ENCODE measurements around the gene CHN2. TPM values are rescaled to one million over a fixed set of nuclear protein-coding genes. Genes with fewer than 3 reads are reported as not detected.

Gene CHN2
- total RNA-seq, 1 experiment from 2014 or later, result 0.15 TPM

- H3K4me1 ChIP-seq (ENCODE audit: control insufficient read depth, insufficient read depth, low read length), result no peaks in the 10 kb centered on the region
- POLR2A ChIA-PET, result no interaction called here
- ATAC-seq (no peak), DNase-seq (ENCODE audit: low read depth, low spot score) (no peak)
- H3K4me3 ChIP-seq (ENCODE audit: low read depth in 2 of 2, low read length in 2 of 2), result no peak overlapping the region
- in situ Hi-C loops (cut with HindIII; ENCODE audit: low pct_unique_long_range_greater_than_20kb, low sequenced_read_pairs), result no loop called here
- no peak for TF ChIP-seq SIN3A (IDR thresholded peaks at IDR 0.05; ENCODE audit: borderline replicate concordance, insufficient read depth, low read depth, low read length)
- TF ChIP-seq POLR2AphosphoS5 (IDR thresholded peaks at IDR 0.05; ENCODE audit: low read depth, low read length), result no peak
- no peak for TF ChIP-seq CTCF (IDR thresholded peaks at IDR 0.05)
- no peak for TF ChIP-seq TCF7L2 (IDR thresholded peaks at IDR 0.05; ENCODE audit: low read depth, low read length)
- no peak for TF ChIP-seq REST (IDR thresholded peaks at IDR 0.05; ENCODE audit: insufficient read depth in 1 of 2, low read depth in 2 of 2, low read length in 1 of 2)
- intact Hi-C loops (cut with micrococcal nuclease; ENCODE audit: unreplicated experiment), result no loop called here
- BruUV-seq (replicated peaks), result no TSS peak
- peaks cover 14% of the 10 kb centered on the region for H3K27me3 ChIP-seq (ENCODE audit: control insufficient read depth, insufficient read depth, low read length)
- no peaks in the 10 kb centered on the region for H3K9me3 ChIP-seq (ENCODE audit: control insufficient read depth, insufficient read depth, low read depth, low read length)
- no peak overlapping the region for H3K27ac ChIP-seq (ENCODE audit: low read length)
- CTCF ChIA-PET, result no interaction called here
- H3K36me3 ChIP-seq (ENCODE audit: control insufficient read depth, insufficient read depth, low read length), result no peaks in the 10 kb centered on the region
These were observed 94.8 kb downstream of the CHN2 start for GRCh38 chr7:29289156-29290021.

- H3K4me1 ChIP-seq (ENCODE audit: control insufficient read depth, insufficient read depth, low read length), result no peaks in the 10 kb centered on the region
- ChIA-PET CTCF (no interaction called here), POLR2A (no interaction called here)
- intact Hi-C loops (cut with micrococcal nuclease; ENCODE audit: unreplicated experiment) (no loop called here), in situ Hi-C loops (cut with HindIII; ENCODE audit: low pct_unique_long_range_greater_than_20kb, low sequenced_read_pairs) (no loop called here)
- no peak overlapping the region for H3K27ac ChIP-seq (ENCODE audit: low read length)
- H3K27me3 ChIP-seq (ENCODE audit: control insufficient read depth, insufficient read depth, low read length), result peaks cover 5% of the 10 kb centered on the region
- no TSS peak for BruUV-seq (replicated peaks)
- H3K9me3 ChIP-seq (ENCODE audit: control insufficient read depth, insufficient read depth, low read depth, low read length), result no peaks in the 10 kb centered on the region
- H3K36me3 ChIP-seq (ENCODE audit: control insufficient read depth, insufficient read depth, low read length), result no peaks in the 10 kb centered on the region
- DNase-seq (ENCODE audit: low read depth, low spot score) (no peak), ATAC-seq (no peak)
- no peak overlapping the region for H3K4me3 ChIP-seq (ENCODE audit: low read depth in 2 of 2, low read length in 2 of 2)
- TF ChIP-seq REST (IDR thresholded peaks at IDR 0.05; ENCODE audit: insufficient read depth in 1 of 2, low read depth in 2 of 2, low read length in 1 of 2) (no peak), POLR2AphosphoS5 (IDR thresholded peaks at IDR 0.05; ENCODE audit: low read depth, low read length) (no peak), CTCF (IDR thresholded peaks at IDR 0.05) (no peak), TCF7L2 (IDR thresholded peaks at IDR 0.05; ENCODE audit: low read depth, low read length) (no peak), SIN3A (IDR thresholded peaks at IDR 0.05; ENCODE audit: borderline replicate concordance, insufficient read depth, low read depth, low read length) (no peak)
These were observed 96.3 kb downstream of the CHN2 start for GRCh38 chr7:29290829-29291228.

All from Panc1 (cell line).